WI38 (cell line): ENCODE measurements around the gene TDRD7.

Experiments
- H3K4me3 ChIP-seq: 2 replicates; pipeline ENCODE4 v1.5.1; 2011; ENCODE audit warnings: low read depth, mild to moderate bottlenecking, control low read depth, low read length
- TF ChIP-seq, protein P1 (sequence below): IDR thresholded peaks from 2 replicates; pipeline ENCODE4 v1.5.1; 2012; ENCODE audit warnings: low read depth, mild to moderate bottlenecking, control low read depth, low read length

Gene TDRD7

DNA sequence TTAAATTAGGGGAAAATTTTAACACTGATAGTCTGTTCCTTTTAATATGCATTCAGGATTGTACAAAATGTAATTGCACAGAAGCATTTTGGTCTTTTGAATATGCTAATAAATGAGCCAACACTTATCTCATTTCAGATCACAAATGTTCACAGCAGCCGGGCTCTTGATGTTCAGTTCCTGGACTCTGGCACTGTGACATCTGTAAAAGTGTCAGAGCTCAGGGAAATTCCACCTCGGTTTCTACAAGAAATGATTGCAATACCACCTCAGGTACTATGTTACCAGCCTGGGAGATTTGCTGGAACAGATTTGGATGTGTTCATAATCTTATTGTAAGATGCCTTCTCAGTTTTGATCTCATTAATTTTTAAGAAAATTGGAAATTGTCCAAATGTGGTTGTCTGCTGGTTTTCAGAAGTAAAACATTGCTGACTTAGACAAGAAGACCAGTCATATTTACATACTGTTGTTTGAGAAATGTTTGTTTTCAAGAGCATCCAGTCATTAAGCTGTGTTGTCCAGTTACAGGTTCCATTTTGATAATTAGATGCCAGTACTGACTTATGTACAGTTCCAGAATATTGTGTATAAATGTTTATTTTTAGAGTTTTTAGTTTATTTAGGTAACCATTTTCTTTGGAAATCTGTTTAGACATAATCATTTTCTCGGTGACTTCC, 66.5 kb downstream of the TDRD7 start:
- H3K4me3 ChIP-seq, result no peak overlapping the region
- TF ChIP-seq, protein P1, sequence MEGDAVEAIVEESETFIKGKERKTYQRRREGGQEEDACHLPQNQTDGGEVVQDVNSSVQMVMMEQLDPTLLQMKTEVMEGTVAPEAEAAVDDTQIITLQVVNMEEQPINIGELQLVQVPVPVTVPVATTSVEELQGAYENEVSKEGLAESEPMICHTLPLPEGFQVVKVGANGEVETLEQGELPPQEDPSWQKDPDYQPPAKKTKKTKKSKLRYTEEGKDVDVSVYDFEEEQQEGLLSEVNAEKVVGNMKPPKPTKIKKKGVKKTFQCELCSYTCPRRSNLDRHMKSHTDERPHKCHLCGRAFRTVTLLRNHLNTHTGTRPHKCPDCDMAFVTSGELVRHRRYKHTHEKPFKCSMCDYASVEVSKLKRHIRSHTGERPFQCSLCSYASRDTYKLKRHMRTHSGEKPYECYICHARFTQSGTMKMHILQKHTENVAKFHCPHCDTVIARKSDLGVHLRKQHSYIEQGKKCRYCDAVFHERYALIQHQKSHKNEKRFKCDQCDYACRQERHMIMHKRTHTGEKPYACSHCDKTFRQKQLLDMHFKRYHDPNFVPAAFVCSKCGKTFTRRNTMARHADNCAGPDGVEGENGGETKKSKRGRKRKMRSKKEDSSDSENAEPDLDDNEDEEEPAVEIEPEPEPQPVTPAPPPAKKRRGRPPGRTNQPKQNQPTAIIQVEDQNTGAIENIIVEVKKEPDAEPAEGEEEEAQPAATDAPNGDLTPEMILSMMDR, result no peak

DNA sequence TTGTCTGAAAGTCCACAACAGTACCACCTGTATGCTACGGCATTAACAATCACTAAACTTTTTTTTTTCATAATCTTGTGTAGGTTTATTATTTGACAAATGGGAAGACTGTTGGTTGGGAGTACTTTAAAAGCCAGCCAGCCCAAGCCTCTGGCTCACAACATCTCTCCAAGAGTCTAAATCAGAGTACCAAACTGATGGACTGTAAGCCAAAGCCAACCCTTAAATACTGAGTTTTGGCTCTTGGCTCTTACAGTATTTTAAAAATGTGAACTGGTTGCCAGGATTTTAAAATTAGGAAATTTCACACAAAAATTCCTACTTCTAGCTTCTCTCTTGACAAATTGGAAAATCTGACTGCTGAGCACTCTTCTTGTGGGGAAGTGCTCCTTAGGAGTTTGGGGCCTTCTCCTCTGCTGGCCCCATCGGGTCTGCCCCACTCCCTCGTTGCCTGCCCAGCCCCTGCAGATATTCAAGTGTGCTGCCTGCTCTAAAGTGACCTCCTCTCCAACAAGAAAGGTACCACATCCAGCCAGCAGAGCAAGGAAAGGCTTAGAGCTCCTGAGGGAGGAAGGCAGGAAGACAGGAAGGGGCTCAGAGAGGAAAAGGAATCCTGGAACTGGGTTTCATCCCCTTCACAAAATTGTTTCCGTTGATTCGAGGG, 67.7 kb downstream of the TDRD7 start:
- no peak overlapping the region for H3K4me3 ChIP-seq
- TF ChIP-seq, protein P1, result no peak

DNA sequence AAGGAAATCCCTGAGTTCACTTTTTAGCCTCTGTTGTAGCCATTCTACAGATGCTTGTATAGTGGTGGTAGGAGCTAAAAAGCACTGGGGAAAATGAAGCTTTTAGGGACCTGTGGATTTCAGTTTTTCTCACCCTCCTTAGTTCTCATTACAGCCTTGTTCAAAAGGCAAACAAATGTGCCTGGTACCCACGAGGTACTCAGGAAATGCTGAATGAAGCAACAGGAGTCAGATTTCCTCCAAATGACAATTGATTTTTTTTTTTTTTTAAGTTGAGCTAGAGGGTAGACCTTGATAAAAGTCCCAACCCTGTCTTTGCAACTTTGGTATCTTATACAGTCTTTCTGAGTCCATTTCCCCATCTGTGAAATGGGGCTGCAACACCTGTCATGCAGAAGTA, 68.3 kb downstream of the TDRD7 start:
- no peak overlapping the region for H3K4me3 ChIP-seq
- TF ChIP-seq, protein P1, result no peak

DNA sequence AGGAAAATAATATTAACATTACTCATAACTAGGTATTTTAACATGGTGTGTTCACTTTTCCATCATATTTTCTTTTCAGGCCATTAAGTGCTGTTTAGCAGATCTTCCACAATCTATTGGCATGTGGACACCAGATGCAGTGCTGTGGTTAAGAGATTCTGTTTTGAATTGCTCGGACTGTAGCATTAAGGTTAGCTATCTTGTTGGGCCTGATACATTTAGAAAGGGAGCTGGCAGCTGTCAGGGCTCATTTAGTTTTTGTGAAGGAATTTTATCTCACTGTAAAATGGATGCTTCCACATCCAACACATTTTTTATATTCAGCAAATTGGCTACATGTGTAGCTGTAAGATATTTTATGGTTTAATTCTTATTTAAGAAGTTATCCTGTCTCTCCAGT, 68.9 kb downstream of the TDRD7 start:
- TF ChIP-seq, protein P1, result no peak
- no peak overlapping the region for H3K4me3 ChIP-seq

DNA sequence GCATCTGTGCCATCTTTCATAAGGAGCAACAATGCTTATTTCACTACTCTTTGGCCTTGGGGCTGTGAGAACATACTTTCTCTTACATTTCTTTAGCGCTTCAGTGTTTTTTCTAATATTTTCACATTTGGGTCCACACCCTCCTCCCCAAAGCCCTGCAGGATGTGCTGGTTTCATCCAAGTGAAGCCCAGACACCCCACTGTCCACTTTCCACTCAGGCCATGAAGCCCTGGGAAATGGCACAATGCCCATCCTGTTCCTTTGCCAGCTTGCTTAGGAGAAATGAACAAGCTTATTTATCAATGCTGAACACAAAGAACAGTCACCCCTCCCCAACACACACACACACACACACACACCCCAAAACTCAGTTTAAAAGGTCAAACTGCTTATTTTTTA, 72.2 kb downstream of the TDRD7 start:
- no peak overlapping the region for H3K4me3 ChIP-seq
- TF ChIP-seq, protein P1, result no peak

DNA sequence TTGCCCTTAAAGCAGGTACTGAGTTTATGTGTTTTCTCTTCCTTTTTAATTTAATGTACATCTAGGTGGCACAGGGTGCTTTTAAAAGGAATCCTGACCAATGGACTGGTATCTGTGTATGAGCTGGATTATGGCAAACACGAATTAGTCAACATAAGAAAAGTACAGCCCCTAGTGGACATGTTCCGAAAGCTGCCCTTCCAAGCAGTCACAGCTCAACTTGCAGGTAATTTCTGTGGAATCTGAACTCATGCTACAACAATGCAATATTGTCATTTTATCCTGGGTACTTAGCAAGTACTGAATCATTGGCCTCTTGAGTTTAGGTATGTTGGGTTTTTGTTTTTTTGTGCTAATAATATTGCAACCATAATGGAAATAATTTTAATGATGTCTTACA, 75.2 kb downstream of the TDRD7 start:
- TF ChIP-seq, protein P1, result no peak
- H3K4me3 ChIP-seq, result no peak overlapping the region

DNA sequence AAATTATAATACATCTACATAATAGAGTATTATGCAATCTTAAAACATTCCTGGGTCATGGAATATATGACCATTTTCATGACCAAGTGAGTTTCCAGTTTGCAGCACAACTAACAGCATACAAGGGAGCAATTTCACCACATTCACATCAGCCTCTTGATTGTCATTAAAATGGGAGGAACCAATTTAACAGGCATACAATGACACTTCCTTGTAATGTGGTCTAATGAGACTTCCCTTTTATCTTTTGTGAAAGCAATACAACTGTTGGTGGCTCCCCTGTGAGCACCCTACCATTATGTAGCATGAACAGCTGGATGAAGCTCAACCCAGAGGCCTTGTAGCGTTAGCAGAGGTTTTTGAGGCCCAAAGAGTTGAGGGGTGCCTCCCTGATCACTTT, 76.0 kb downstream of the TDRD7 start:
- TF ChIP-seq, protein P1, result no peak

More for the DNA sequence above, 76.0 kb downstream of the TDRD7 start:
- no peak overlapping the region for H3K4me3 ChIP-seq
